Transverse colon (tissue), 3 donors: Measurements from ENCODE around the gene NIT1.

Source experiments
- POLR2A ChIP-seq: fragments of 450-650 bp; IDR thresholded peaks from one replicate; pipeline ENCODE4 v1.6.1; 2016; ENCODE audit warnings: antibody characterized with exemption, mild to moderate bottlenecking, moderate library complexity
- TF ChIP-seq, protein P1 (sequence below), 5 experiments: fragments of 200-600 bp in 3 of 5; fragments of 450-650 bp in 2 of 5; sonication (generic) in 3 of 5; IDR thresholded peaks; 1 replicate in 2 of 5; 2 replicates in 3 of 5; pipeline ENCODE4 v1.5.1; 2016 to 2017; ENCODE audit warnings: antibody characterized with exemption in 5 of 5, inconsistent platforms in 3 of 5, mild to moderate bottlenecking in 2 of 5, moderate library complexity in 1 of 5

DNA sequence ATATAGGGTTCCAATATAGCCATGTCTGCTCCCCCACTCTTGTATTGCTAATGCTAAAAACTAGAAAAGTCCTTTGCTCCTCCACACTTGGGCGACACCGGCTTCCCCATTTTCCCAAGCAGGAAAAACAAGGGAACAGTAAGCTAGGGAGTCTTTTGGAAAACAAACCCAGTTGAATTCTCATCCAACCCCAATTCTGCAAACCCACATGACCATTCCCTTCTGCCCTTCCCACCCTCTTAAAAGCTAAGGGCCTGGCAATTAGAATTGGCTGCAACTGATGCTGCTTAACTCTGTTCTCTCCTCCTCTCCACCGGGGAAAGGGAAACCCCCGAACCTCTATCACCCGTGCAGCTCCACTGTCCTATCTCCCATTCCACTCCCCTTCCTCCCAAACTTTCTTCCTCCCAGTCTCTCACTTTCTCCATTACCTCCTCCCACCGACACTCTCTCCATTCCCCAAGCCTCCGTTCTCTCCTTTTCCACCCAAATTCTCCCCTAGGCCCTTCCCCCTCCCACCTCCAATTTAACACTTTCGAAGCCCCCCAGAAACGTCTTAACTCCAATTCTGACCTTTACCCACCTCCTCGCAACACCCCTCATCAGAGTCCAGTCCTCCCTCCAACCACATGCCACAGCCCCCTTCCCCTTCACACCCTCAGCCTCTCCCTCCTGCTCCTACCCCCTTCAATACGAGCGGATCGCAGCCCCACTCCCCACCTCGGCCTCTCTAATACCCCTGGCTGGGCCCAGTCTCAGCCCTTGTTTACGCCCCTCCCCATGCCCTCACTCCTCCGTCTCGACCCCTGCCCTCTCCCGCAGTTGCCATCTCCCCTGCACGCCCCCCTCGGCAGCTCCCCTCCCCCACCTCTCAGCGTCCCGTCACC lies 13.9 kb downstream of the NIT1 start:
- TF ChIP-seq, protein P1, sequence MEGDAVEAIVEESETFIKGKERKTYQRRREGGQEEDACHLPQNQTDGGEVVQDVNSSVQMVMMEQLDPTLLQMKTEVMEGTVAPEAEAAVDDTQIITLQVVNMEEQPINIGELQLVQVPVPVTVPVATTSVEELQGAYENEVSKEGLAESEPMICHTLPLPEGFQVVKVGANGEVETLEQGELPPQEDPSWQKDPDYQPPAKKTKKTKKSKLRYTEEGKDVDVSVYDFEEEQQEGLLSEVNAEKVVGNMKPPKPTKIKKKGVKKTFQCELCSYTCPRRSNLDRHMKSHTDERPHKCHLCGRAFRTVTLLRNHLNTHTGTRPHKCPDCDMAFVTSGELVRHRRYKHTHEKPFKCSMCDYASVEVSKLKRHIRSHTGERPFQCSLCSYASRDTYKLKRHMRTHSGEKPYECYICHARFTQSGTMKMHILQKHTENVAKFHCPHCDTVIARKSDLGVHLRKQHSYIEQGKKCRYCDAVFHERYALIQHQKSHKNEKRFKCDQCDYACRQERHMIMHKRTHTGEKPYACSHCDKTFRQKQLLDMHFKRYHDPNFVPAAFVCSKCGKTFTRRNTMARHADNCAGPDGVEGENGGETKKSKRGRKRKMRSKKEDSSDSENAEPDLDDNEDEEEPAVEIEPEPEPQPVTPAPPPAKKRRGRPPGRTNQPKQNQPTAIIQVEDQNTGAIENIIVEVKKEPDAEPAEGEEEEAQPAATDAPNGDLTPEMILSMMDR (IDR thresholded peaks at IDR 0.05), result no peak
- no peak for TF ChIP-seq POLR2A
